ENCODE results near the gene PDK2.
A peak's percentile ranks its signal among the peaks of the same experiment; 100 is the strongest.

PDK2 gene

DNA sequence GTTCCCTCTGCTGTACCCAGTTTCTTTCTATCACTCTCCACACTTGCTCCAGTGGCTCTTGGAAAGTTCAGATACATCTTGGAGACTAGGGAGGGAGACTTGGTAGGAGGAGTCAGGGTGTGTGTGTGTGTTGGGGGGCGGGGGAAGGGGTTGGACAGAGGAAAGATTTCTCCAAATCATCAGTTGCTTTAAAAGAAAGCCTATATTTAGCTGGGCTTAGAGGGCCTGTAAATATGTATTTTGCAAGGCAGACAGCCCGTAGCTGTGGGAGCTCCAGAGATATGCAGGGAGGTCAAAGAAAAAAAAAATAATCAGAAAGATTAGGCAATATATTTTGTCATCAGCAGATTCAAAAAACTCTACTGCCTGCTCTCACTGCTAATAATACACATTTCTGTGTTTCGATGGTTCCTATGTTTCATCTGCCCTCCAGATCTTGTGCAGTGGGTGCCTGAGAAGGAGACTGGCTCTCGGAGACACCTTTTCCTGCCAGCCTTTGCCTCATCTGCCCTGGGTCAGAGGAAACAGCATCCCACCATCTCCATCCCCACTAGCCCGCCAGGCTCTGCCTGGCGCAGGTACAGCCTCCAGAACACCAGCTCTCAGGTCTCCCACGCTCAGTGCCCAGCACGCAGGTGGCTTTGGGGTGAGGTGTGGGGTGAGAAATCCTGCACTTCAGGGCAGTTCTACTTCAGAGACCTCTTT lies 60.1 kb downstream of the PDK2 start:
- H3K4me3 ChIP-seq, result no peak overlapping the region
- H3K27ac ChIP-seq, result peak overlapping the region in 14 of 21 experiments; percentile 0 to 94 (median 48)

DNA sequence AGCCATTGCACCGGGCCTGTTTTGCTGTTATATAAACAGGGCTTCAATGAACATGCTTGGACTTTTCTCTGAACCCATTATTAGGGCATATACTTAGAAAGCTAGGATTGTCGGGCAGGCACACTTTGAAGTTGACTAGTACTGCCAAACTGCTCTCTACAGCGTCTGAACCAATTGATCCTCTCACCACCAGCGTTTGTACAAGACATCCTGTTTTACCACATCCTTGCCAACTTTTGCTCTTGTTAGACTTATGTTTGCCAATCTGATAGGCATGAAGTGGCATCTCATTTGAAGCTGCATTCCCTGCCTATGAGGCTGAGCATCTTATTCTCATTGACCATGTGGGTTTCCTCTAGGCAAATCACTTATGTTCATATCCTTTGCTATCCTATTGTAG lies 62.7 kb downstream of the PDK2 start:
- Histone ChIP-seq H3K4me3 (no peak overlapping the region), H3K27ac (peak overlapping the region in 1 of 21 experiments; percentile 4)

DNA sequence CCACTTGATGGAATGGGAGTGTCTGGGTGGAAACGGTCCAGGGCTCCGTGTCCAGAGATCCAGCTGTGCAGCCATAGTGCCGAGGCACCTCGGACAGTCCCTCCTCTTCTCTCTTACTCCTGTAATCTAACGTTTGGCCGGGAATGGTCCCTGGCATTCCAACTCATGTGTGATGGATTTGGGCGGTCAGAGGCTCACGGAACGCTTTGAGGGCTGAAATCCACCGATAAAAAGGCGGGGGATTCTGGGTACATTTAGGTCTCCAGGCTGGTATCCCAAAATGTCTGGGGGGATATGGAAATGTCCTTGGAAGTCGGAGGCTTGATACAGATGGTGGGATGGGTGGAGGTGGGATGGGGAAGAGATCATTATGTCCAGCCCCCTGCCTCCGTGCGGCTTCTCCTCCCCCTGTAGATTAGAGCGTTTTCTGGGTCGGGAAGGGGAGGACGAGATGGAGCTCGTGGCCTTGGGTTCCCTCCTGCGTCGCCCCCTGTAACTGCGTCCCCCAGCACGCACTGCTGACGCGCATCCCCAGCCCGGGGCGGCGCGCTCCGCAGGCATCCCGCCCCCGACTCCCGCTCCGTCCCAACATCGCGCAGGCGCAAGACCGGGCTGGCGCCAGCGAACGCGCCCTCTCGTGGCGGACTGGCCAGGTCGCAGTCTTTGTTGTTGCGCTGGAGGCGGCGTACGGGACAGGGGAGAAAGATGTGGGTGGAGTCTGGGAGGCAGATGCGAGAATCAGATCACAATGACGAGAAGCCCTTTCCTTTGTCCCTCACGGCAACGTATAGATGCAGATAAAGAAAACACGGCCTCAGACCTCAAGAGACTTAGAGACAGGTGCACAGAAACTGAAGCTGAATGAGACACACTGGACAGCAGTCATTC lies 66.1 kb downstream of the PDK2 start:
- Histone ChIP-seq H3K4me3 (peak overlapping the region; percentile 36 to 51 (median 42)), H3K27ac (peak overlapping the region in 15 of 21 experiments; percentile 1 to 74 (median 46))

Data from skin epidermis (tissue), 12 donors.